Activated CD8-positive, alpha-beta memory T cell treated with anti-CD3 and anti-CD28 coated beads, Interleukin-2, amount 50 U/mL, for 24 hours (primary cell): ENCODE measurements around the gene HK1.
"Not testable (repeated sequence)": the region's sequence is repeated elsewhere in the genome, so short reads cannot be mapped to it uniquely, and the experiment has no call there.

Source experiments
- DNase-seq: peaks from one replicate; pipeline ENCODE4 v3.0.0-alpha.2; 2020; ENCODE audit errors: extremely low read depth

The HK1 gene

DNA sequence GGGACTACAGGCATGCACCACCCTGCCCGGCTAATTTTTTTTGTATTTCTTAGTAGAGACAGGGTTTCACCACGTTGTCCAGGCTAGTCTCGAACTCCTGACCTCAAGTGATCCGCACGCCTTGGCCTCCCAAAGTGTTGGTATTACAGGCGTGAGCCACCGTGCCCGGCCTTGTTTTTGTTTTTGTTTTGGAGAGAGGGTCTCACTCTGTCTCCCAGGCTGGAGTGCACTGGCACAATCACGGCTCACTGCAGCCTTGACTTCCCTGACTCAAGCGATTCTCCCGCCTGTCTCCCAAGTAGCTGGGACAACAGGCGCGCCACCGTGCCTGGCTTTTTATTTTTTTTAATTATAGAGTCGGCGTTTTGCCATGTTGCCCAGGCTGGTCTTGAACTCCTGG lies 172.1 kb downstream of the HK1 start:
- not testable (repeated sequence) for DNase-seq

DNA sequence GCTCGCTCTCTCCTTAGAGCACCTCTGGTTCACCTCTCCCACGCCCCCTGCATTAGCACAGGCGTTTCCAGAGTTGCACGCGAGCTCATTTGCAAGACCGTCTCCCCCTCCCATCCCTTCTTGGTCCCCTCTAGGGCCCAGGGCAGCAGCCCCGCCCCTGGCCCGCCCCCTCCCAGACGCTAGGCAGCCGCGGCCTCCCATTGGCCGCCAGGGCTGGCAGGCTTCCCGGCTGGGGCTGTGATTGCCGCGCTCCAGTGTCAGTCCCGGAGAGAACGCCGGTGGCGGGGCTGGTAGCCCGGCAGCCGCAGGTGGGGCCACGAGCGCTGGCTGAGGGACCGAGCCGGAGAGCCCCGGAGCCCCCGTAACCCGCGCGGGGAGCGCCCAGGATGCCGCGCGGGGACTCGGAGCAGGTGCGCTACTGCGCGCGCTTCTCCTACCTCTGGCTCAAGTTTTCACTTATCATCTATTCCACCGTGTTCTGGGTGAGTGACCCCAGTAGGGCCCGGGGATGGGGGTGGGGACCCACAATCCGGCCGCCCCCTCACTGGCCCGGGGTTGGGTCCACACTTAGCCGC lies 173.0 kb downstream of the HK1 start, which contains the start of gene TSPAN15:
TSS of gene TSPAN15 (plus strand) at position 257 of the 575 bp plus-strand sequence. CDS start at position 387, 130 bp downstream.
- DNase-seq = peak; percentile 44
